IMR-90 (cell line): ENCODE measurements around the gene GZF1. TPM values are rescaled to one million over a fixed set of nuclear protein-coding genes. Genes with fewer than 3 reads are reported as not detected.

Source experiments
- ATAC-seq: fragments of 200-7000 bp; cut with Tn5 transposase; 2 replicates; pipeline ENCODE4 v1.9.1; 2020; ENCODE audit warnings: low read depth, mild to moderate bottlenecking, moderate library complexity
- BruUV-seq: library from RNA; stranded (reverse); fragments of 400-500 nt; replicated peaks from 2 replicates; lab custom pipeline; 2021; lab: Mats Ljungman, UMichigan
- CTCF ChIA-PET: fragments of 300-600 bp; formaldehyde crosslinking; extraction: SDS; loops from one replicate; lab custom pipeline; 2021; ENCODE audit warnings: antibody characterized with exemption; lab: Yijun Ruan, JAX
- POLR2A ChIA-PET: fragments of 300-600 bp; sonication (Branson Sonifier 250); formaldehyde crosslinking; loops from one replicate; lab custom pipeline; 2022; ENCODE audit warnings: antibody characterized with exemption; ENCODE audit not compliant: unreplicated experiment; lab: Charles Lee
- DNase-seq: peaks from one replicate; pipeline ENCODE4 v3.0.0; 2013
- H2AFZ ChIP-seq: replicated peaks from 2 replicates; pipeline ENCODE3; 2013; ENCODE audit warnings: low read length, mild to moderate bottlenecking; ENCODE audit not compliant: poor library complexity
- H2AK5ac ChIP-seq: 2 replicates; pipeline ENCODE4 v1.6.1; 2013; ENCODE audit warnings: low read depth, low read length, inconsistent platforms
- H2AK9ac ChIP-seq: replicated peaks from 2 replicates; pipeline ENCODE3; 2013; ENCODE audit warnings: mild to moderate bottlenecking, low read depth, low read length, moderate library complexity; ENCODE audit not compliant: poor library complexity
- H2BK120ac ChIP-seq: 2 replicates; pipeline ENCODE4 v1.6.1; 2013; ENCODE audit warnings: low read depth, low read length, inconsistent platforms
- H2BK15ac ChIP-seq: 3 replicates; pipeline ENCODE4 v1.6.1; 2013; ENCODE audit warnings: low read depth, low read length, inconsistent platforms
- H2BK20ac ChIP-seq: 2 replicates; pipeline ENCODE4 v1.6.1; 2013; ENCODE audit warnings: low read depth, mild to moderate bottlenecking, inconsistent platforms, low read length, moderate library complexity
- H2BK5ac ChIP-seq: 2 replicates; pipeline ENCODE4 v1.6.1; 2013; ENCODE audit warnings: mild to moderate bottlenecking, low read depth, low read length, inconsistent platforms; ENCODE audit not compliant: poor library complexity, severe bottlenecking
- H3K14ac ChIP-seq: replicated peaks from 2 replicates; pipeline ENCODE4 v1.6.1; 2013; ENCODE audit warnings: low read depth, low read length, inconsistent platforms
- H3K18ac ChIP-seq: 2 replicates; pipeline ENCODE4 v1.6.1; 2013; ENCODE audit warnings: low read depth, low read length, control low read depth
- H3K23ac ChIP-seq: 2 replicates; pipeline ENCODE4 v1.6.1; 2013; ENCODE audit warnings: low read depth, low read length, inconsistent platforms
- H3K27ac ChIP-seq: 2 replicates; pipeline ENCODE4 v1.5.1; 2013; ENCODE audit warnings: mild to moderate bottlenecking, control low read depth, low read length; ENCODE audit not compliant: insufficient read depth
- H3K27me3 ChIP-seq: 2 replicates; pipeline ENCODE4 v1.6.1; 2013; ENCODE audit warnings: low read length; ENCODE audit not compliant: control insufficient read depth, insufficient read depth
- H3K36me3 ChIP-seq: 2 replicates; pipeline ENCODE4 v1.6.1; 2013; ENCODE audit warnings: low read length, mixed read lengths; ENCODE audit not compliant: control insufficient read depth, insufficient read depth
- H3K4ac ChIP-seq: 2 replicates; pipeline ENCODE4 v1.6.1; 2013; ENCODE audit warnings: low read depth, low read length, inconsistent platforms
- H3K4me1 ChIP-seq: 2 replicates; pipeline ENCODE4 v1.6.1; 2013; ENCODE audit warnings: low read length, mixed read lengths; ENCODE audit not compliant: control insufficient read depth, insufficient read depth
- H3K4me2 ChIP-seq: 2 replicates; pipeline ENCODE4 v1.6.1; 2013; ENCODE audit warnings: low read depth, mild to moderate bottlenecking, control low read depth, low read length, moderate library complexity
- H3K4me3 ChIP-seq: 2 replicates; pipeline ENCODE4 v1.5.1; 2013; ENCODE audit warnings: low read depth, mild to moderate bottlenecking, control low read depth, low read length, moderate library complexity; ENCODE audit not compliant: insufficient read depth
- H3K56ac ChIP-seq: 2 replicates; pipeline ENCODE4 v1.6.1; 2013; ENCODE audit warnings: low read length, inconsistent platforms; ENCODE audit not compliant: insufficient read depth; ENCODE audit errors: extremely low read depth
- H3K79me1 ChIP-seq, 2 experiments: 2 replicates each; pipeline ENCODE4 v1.6.1; 2013; ENCODE audit warnings: low read length in 2 of 2, inconsistent platforms in 1 of 2, low read depth in 1 of 2
- H3K9ac ChIP-seq: 2 replicates; pipeline ENCODE4 v1.6.1; 2013; ENCODE audit warnings: low read depth, low read length, control low read depth
- H3K9me1 ChIP-seq: 2 replicates; pipeline ENCODE4 v1.6.1; 2013; ENCODE audit warnings: low read length, inconsistent platforms; ENCODE audit not compliant: insufficient read depth
- H3K9me3 ChIP-seq: 2 replicates; pipeline ENCODE4 v1.6.1; 2013; ENCODE audit warnings: low read length; ENCODE audit not compliant: control insufficient read depth, insufficient read depth
- H4K20me1 ChIP-seq: 2 replicates; pipeline ENCODE4 v1.6.1; 2013; ENCODE audit warnings: low read length, inconsistent platforms; ENCODE audit not compliant: insufficient read depth
- H4K5ac ChIP-seq: 2 replicates; pipeline ENCODE4 v1.6.1; 2013; ENCODE audit warnings: mild to moderate bottlenecking, low read depth, low read length, control low read depth
- H4K8ac ChIP-seq, 2 experiments: 2 replicates each; pipeline ENCODE4 v1.6.1; 2013; ENCODE audit warnings: low read depth in 2 of 2, low read length in 2 of 2, control low read depth in 1 of 2, inconsistent platforms in 1 of 2
- H4K91ac ChIP-seq: 2 replicates; pipeline ENCODE4 v1.6.1; 2013; ENCODE audit warnings: low read depth, low read length, inconsistent platforms; ENCODE audit not compliant: insufficient read depth
- BHLHE40 ChIP-seq: fragments of 150-350 bp; IDR thresholded peaks from 2 replicates; pipeline ENCODE4 v1.6.1; 2016; ENCODE audit warnings: mild to moderate bottlenecking, low read depth, low read length
- CEBPB ChIP-seq: IDR thresholded peaks from 2 replicates; pipeline ENCODE4 v1.6.1; 2012; ENCODE audit warnings: low read depth, low read length, improper control_type of control experiment
- CHD1 ChIP-seq: IDR thresholded peaks from 2 replicates; pipeline ENCODE4 v1.6.1; 2012; ENCODE audit warnings: low read depth, low read length, improper control_type of control experiment
- ELK1 ChIP-seq: fragments of 150-350 bp; IDR thresholded peaks from 2 replicates; pipeline ENCODE4 v1.6.1; 2016; ENCODE audit warnings: low read depth, mild to moderate bottlenecking, low read length, moderate library complexity, borderline replicate concordance
- FOS ChIP-seq: fragments of 150-350 bp; IDR thresholded peaks from 2 replicates; pipeline ENCODE4 v1.6.1; 2016; ENCODE audit warnings: low read depth, low read length
- MAFK ChIP-seq: IDR thresholded peaks from 2 replicates; pipeline ENCODE4 v1.6.1; 2012; ENCODE audit warnings: low read depth, low read length, improper control_type of control experiment
- MAZ ChIP-seq: IDR thresholded peaks from 2 replicates; pipeline ENCODE4 v1.6.1; 2012; ENCODE audit warnings: low read depth, mild to moderate bottlenecking, low read length, improper control_type of control experiment, moderate library complexity, borderline replicate concordance
- MXI1 ChIP-seq: IDR thresholded peaks from 2 replicates; pipeline ENCODE4 v1.6.1; 2012; ENCODE audit warnings: low read depth, mild to moderate bottlenecking, low read length, moderate library complexity, borderline replicate concordance
- NFE2L2 ChIP-seq: fragments of 150-350 bp; IDR thresholded peaks from 2 replicates; pipeline ENCODE4 v1.6.1; 2016; ENCODE audit warnings: low read depth, mild to moderate bottlenecking, low read length
- POLR2A ChIP-seq: IDR thresholded peaks from 2 replicates; pipeline ENCODE4 v1.6.1; 2012; ENCODE audit warnings: mild to moderate bottlenecking, low read depth, low read length
- RAD21 ChIP-seq: IDR thresholded peaks from 2 replicates; pipeline ENCODE4 v1.6.1; 2012; ENCODE audit warnings: low read length, improper control_type of control experiment
- RCOR1 ChIP-seq: IDR thresholded peaks from 2 replicates; pipeline ENCODE4 v1.6.1; 2012; ENCODE audit warnings: mild to moderate bottlenecking, low read length, improper control_type of control experiment; ENCODE audit not compliant: insufficient replicate concordance
- RFX5 ChIP-seq: IDR thresholded peaks from 2 replicates; pipeline ENCODE4 v1.8.0; 2012; ENCODE audit warnings: low read depth, mild to moderate bottlenecking, low read length, moderate library complexity
- SMC3 ChIP-seq: fragments of 150-350 bp; IDR thresholded peaks from 2 replicates; pipeline ENCODE4 v1.6.1; 2016; ENCODE audit warnings: low read depth, mild to moderate bottlenecking, antibody characterized with exemption, low read length, moderate library complexity
- USF2 ChIP-seq: fragments of 150-350 bp; IDR thresholded peaks from 2 replicates; pipeline ENCODE4 v1.6.1; 2017; ENCODE audit warnings: mild to moderate bottlenecking, antibody characterized with exemption, low read length, low read depth
- WGBS, 2 experiments: methylation state at CpG; one replicate each; pipeline versions ENCODE4 v1.1.5 to v1.1.7; 2013; ENCODE audit warnings: missing lambda C conversion rate in 2 of 2; ENCODE audit not compliant: insufficient read length in 1 of 2; ENCODE audit errors: extremely low coverage in 2 of 2; 5-methylcytosine and 5-hydroxymethylcytosine counted together
- dilution Hi-C: fragments of 300-500 bp; cut with HindIII; formaldehyde crosslinking; loops from one replicate; pipeline ENCODE4 v1.14.3; 2018; ENCODE audit warnings: low sequenced_read_pairs; ENCODE audit not compliant: unreplicated experiment
- in situ Hi-C: fragments of 300-500 bp; cut with MboI; formaldehyde crosslinking; loops from 3 replicates; pipeline ENCODE4 v1.14.3; 2019; ENCODE audit warnings: low sequenced_read_pairs, inconsistent platforms, mixed read lengths
- intact Hi-C: fragments of 100-400 bp; cut with micrococcal nuclease; formaldehyde crosslinking; loops from 2 replicates; pipeline ENCODE4 v1.10.0; 2022
- polyA plus RNA-seq, 3 experiments: library from polyadenylated mRNA; depleted of rRNA; stranded (reverse); fragments of >200 nt; gene quantifications; 2 replicates each; pipeline ENCODE4 v1.2.3, GENCODE V29; 2012; ENCODE audit warnings: low replicate concordance in 1 of 3
- total RNA-seq: library from RNA; depleted of rRNA; stranded (reverse); fragments of >200 nt; gene quantifications from 2 replicates; pipeline ENCODE4 v1.2.3, GENCODE V29; 2012

The GZF1 gene
- total and polyA plus RNA-seq, 2 of the 4 experiments (the other 2 are of a cell fraction): 23.7 to 24.7 TPM

DNA sequence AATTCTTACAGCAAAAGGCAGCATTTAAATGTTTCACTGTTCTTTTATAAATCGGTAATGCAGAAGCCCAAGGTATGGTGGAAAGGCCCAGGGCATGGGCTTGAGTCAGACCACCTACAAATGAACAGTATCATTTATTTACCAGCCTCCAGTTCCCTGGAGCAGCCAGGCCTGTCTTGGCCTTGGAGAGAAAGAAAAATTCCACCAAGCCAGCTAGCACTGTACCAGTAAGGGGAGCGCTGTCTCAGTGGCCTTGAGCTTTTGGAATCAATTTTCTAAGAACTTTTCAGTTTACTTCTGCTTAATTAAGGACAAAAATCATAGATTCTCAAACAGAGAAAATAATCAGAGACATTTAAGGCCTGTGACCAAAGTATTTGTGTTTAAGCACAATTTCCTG, 47.0 kb downstream of the GZF1 start:
- H2AK9ac ChIP-seq: no peak overlapping the region
- no peak overlapping the region for H4K91ac ChIP-seq
- H3K4me3 ChIP-seq: no peak overlapping the region
- no peak overlapping the region for H2AFZ ChIP-seq
- TF ChIP-seq MAFK (no peak), RFX5 (no peak), MXI1 (no peak), USF2 (no peak), MAZ (no peak), FOS (no peak), RCOR1 (no peak), CEBPB (no peak), POLR2A (no peak), ELK1 (no peak), BHLHE40 (no peak), RAD21 (no peak), NFE2L2 (no peak), SMC3 (no peak), CHD1 (no peak)
- in situ Hi-C loops (no loop called here), intact Hi-C loops (no loop called here), dilution Hi-C loops (no loop called here)
- H3K27me3 ChIP-seq: no peaks in the 10 kb centered on the region
- no peak overlapping the region for H3K27ac ChIP-seq
- no peak overlapping the region for H3K14ac ChIP-seq
- H3K4me1 ChIP-seq: peaks cover 10% of the 10 kb centered on the region
- H3K18ac ChIP-seq: no peak overlapping the region
- H4K20me1 ChIP-seq: peaks cover 47% of the 10 kb centered on the region
- H3K4me2 ChIP-seq: no peak overlapping the region
- no peak overlapping the region for H3K23ac ChIP-seq
- no peaks in the 10 kb centered on the region for H3K9me3 ChIP-seq
- H3K79me1 ChIP-seq: peaks cover 24 to 73% of the 10 kb centered on the region in 2 experiments
- H3K4ac ChIP-seq: no peak overlapping the region
- ATAC-seq (no peak), DNase-seq (no peak)
- H3K56ac ChIP-seq: no peak overlapping the region
- ChIA-PET POLR2A (no interaction called here), CTCF (interaction anchor here (1.0 kb wide), 1 partner anchor 33 kb away, joined by 3 read pairs; no protein-coding TSS in a partner anchor)
- peaks cover 13% of the 10 kb centered on the region for H3K9me1 ChIP-seq
- H2BK120ac ChIP-seq: no peak overlapping the region
- no peak overlapping the region for H2BK15ac ChIP-seq
- no peak overlapping the region for H2AK5ac ChIP-seq
- H4K5ac ChIP-seq: no peak overlapping the region
- H3K9ac ChIP-seq: no peak overlapping the region
- H3K36me3 ChIP-seq: no peaks in the 10 kb centered on the region
- no peak overlapping the region for H2BK20ac ChIP-seq
- no peak overlapping the region for H4K8ac ChIP-seq
- no TSS peak for BruUV-seq
- no CpG with 5 or more reads among the region's 2 CpGs for WGBS, 2 experiments
- no peak overlapping the region for H2BK5ac ChIP-seq
